ENCODE data around the gene HS1BP3.

HS1BP3 gene

GRCh38 chr2:20576598-20577115 is 74.2 kb downstream of the HS1BP3 start:
- no peaks in the 10 kb centered on the region for H3K27me3 ChIP-seq (ENCODE audit: control insufficient read depth, insufficient read depth, low read length)
- H3K4me1 ChIP-seq (ENCODE audit: control insufficient read depth, insufficient read depth, low read length): no peaks in the 10 kb centered on the region
- H3K9ac ChIP-seq (ENCODE audit: low read depth, low read length): no peak overlapping the region
- H3K36me3 ChIP-seq (ENCODE audit: control insufficient read depth, insufficient read depth, low read length): no peaks in the 10 kb centered on the region
- no peaks in the 10 kb centered on the region for H3K9me3 ChIP-seq (ENCODE audit: control insufficient read depth, insufficient read depth, low read length)
- no peak overlapping the region for H3K4me3 ChIP-seq (ENCODE audit: low read depth, low read length)
- H3K27ac ChIP-seq (ENCODE audit: low read depth, low read length): no peak overlapping the region

- Histone ChIP-seq H3K27me3 (ENCODE audit: control insufficient read depth, insufficient read depth, low read length) (no peaks in the 10 kb centered on the region), H3K9ac (ENCODE audit: low read depth, low read length) (no peak overlapping the region), H3K4me3 (ENCODE audit: low read depth, low read length) (no peak overlapping the region), H3K36me3 (ENCODE audit: control insufficient read depth, insufficient read depth, low read length) (no peaks in the 10 kb centered on the region), H3K27ac (ENCODE audit: low read depth, low read length) (no peak overlapping the region), H3K9me3 (ENCODE audit: control insufficient read depth, insufficient read depth, low read length) (no peaks in the 10 kb centered on the region), H3K4me1 (ENCODE audit: control insufficient read depth, insufficient read depth, low read length) (no peaks in the 10 kb centered on the region)
Observed at GRCh38 chr2:20575935-20576597, 74.8 kb downstream of the HS1BP3 start.

GRCh38 chr2:20575414-20575813 is 75.5 kb downstream of the HS1BP3 start:
- Histone ChIP-seq H3K9ac (ENCODE audit: low read depth, low read length) (no peak overlapping the region), H3K4me1 (ENCODE audit: control insufficient read depth, insufficient read depth, low read length) (no peaks in the 10 kb centered on the region), H3K27me3 (ENCODE audit: control insufficient read depth, insufficient read depth, low read length) (no peaks in the 10 kb centered on the region), H3K27ac (ENCODE audit: low read depth, low read length) (no peak overlapping the region), H3K4me3 (ENCODE audit: low read depth, low read length) (no peak overlapping the region), H3K9me3 (ENCODE audit: control insufficient read depth, insufficient read depth, low read length) (no peaks in the 10 kb centered on the region), H3K36me3 (ENCODE audit: control insufficient read depth, insufficient read depth, low read length) (no peaks in the 10 kb centered on the region)

- H3K27me3 ChIP-seq (ENCODE audit: control insufficient read depth, insufficient read depth, low read length): no peaks in the 10 kb centered on the region
- H3K27ac ChIP-seq (ENCODE audit: low read depth, low read length): no peak overlapping the region
- no peaks in the 10 kb centered on the region for H3K4me1 ChIP-seq (ENCODE audit: control insufficient read depth, insufficient read depth, low read length)
- H3K36me3 ChIP-seq (ENCODE audit: control insufficient read depth, insufficient read depth, low read length): no peaks in the 10 kb centered on the region
- H3K4me3 ChIP-seq (ENCODE audit: low read depth, low read length): no peak overlapping the region
- no peak overlapping the region for H3K9ac ChIP-seq (ENCODE audit: low read depth, low read length)
- no peaks in the 10 kb centered on the region for H3K9me3 ChIP-seq (ENCODE audit: control insufficient read depth, insufficient read depth, low read length)
Observed at GRCh38 chr2:20574930-20575329, 76.0 kb downstream of the HS1BP3 start.

GRCh38 chr2:20574423-20574911 is 76.4 kb downstream of the HS1BP3 start:
- no peak overlapping the region for H3K9ac ChIP-seq (ENCODE audit: low read depth, low read length)
- no peaks in the 10 kb centered on the region for H3K27me3 ChIP-seq (ENCODE audit: control insufficient read depth, insufficient read depth, low read length)
- H3K9me3 ChIP-seq (ENCODE audit: control insufficient read depth, insufficient read depth, low read length): no peaks in the 10 kb centered on the region
- H3K4me3 ChIP-seq (ENCODE audit: low read depth, low read length): no peak overlapping the region
- no peaks in the 10 kb centered on the region for H3K4me1 ChIP-seq (ENCODE audit: control insufficient read depth, insufficient read depth, low read length)
- no peak overlapping the region for H3K27ac ChIP-seq (ENCODE audit: low read depth, low read length)
- H3K36me3 ChIP-seq (ENCODE audit: control insufficient read depth, insufficient read depth, low read length): no peaks in the 10 kb centered on the region

GRCh38 chr2:20573620-20574422 is 77.1 kb downstream of the HS1BP3 start:
- no peak overlapping the region for H3K9ac ChIP-seq (ENCODE audit: low read depth, low read length)
- H3K4me1 ChIP-seq (ENCODE audit: control insufficient read depth, insufficient read depth, low read length): no peaks in the 10 kb centered on the region

GRCh38 chr2:20572221-20572620 is 78.7 kb downstream of the HS1BP3 start:
- Histone ChIP-seq H3K27ac (ENCODE audit: low read depth, low read length) (no peak overlapping the region), H3K27me3 (ENCODE audit: control insufficient read depth, insufficient read depth, low read length) (no peaks in the 10 kb centered on the region), H3K36me3 (ENCODE audit: control insufficient read depth, insufficient read depth, low read length) (no peaks in the 10 kb centered on the region), H3K4me3 (ENCODE audit: low read depth, low read length) (no peak overlapping the region), H3K9me3 (ENCODE audit: control insufficient read depth, insufficient read depth, low read length) (no peaks in the 10 kb centered on the region), H3K4me1 (ENCODE audit: control insufficient read depth, insufficient read depth, low read length) (peaks cover 5% of the 10 kb centered on the region; the same call in 1 of the 2 replicates), H3K9ac (ENCODE audit: low read depth, low read length) (no peak overlapping the region)

More at GRCh38 chr2:20573620-20574422, 77.1 kb downstream of the HS1BP3 start:
- Histone ChIP-seq H3K27me3 (ENCODE audit: control insufficient read depth, insufficient read depth, low read length) (no peaks in the 10 kb centered on the region), H3K9me3 (ENCODE audit: control insufficient read depth, insufficient read depth, low read length) (no peaks in the 10 kb centered on the region), H3K36me3 (ENCODE audit: control insufficient read depth, insufficient read depth, low read length) (no peaks in the 10 kb centered on the region), H3K4me3 (ENCODE audit: low read depth, low read length) (no peak overlapping the region), H3K27ac (ENCODE audit: low read depth, low read length) (no peak overlapping the region)

GRCh38 chr2:20571644-20572215 is 79.2 kb downstream of the HS1BP3 start:
- no peak overlapping the region for H3K27ac ChIP-seq (ENCODE audit: low read depth, low read length)
- H3K9me3 ChIP-seq (ENCODE audit: control insufficient read depth, insufficient read depth, low read length): no peaks in the 10 kb centered on the region
- no peak overlapping the region for H3K4me3 ChIP-seq (ENCODE audit: low read depth, low read length)
- no peaks in the 10 kb centered on the region for H3K27me3 ChIP-seq (ENCODE audit: control insufficient read depth, insufficient read depth, low read length)
- no peaks in the 10 kb centered on the region for H3K36me3 ChIP-seq (ENCODE audit: control insufficient read depth, insufficient read depth, low read length)
- peaks cover 7% of the 10 kb centered on the region; the same call in 1 of the 2 replicates for H3K4me1 ChIP-seq (ENCODE audit: control insufficient read depth, insufficient read depth, low read length)
- H3K9ac ChIP-seq (ENCODE audit: low read depth, low read length): no peak overlapping the region

- Histone ChIP-seq H3K4me3 (ENCODE audit: low read depth, low read length) (no peak overlapping the region), H3K27me3 (ENCODE audit: control insufficient read depth, insufficient read depth, low read length) (no peaks in the 10 kb centered on the region), H3K4me1 (ENCODE audit: control insufficient read depth, insufficient read depth, low read length) (peaks cover 7% of the 10 kb centered on the region; the same call in 1 of the 2 replicates), H3K36me3 (ENCODE audit: control insufficient read depth, insufficient read depth, low read length) (no peaks in the 10 kb centered on the region), H3K9ac (ENCODE audit: low read depth, low read length) (no peak overlapping the region), H3K27ac (ENCODE audit: low read depth, low read length) (no peak overlapping the region), H3K9me3 (ENCODE audit: control insufficient read depth, insufficient read depth, low read length) (no peaks in the 10 kb centered on the region)
Observed at GRCh38 chr2:20571231-20571630, 79.7 kb downstream of the HS1BP3 start.

- no peak overlapping the region for H3K4me3 ChIP-seq (ENCODE audit: low read depth, low read length)
- no peaks in the 10 kb centered on the region for H3K27me3 ChIP-seq (ENCODE audit: control insufficient read depth, insufficient read depth, low read length)
- no peaks in the 10 kb centered on the region for H3K9me3 ChIP-seq (ENCODE audit: control insufficient read depth, insufficient read depth, low read length)
- no peak overlapping the region for H3K27ac ChIP-seq (ENCODE audit: low read depth, low read length)
- no peaks in the 10 kb centered on the region for H3K36me3 ChIP-seq (ENCODE audit: control insufficient read depth, insufficient read depth, low read length)
- no peak overlapping the region for H3K9ac ChIP-seq (ENCODE audit: low read depth, low read length)
- H3K4me1 ChIP-seq (ENCODE audit: control insufficient read depth, insufficient read depth, low read length): peaks cover 7% of the 10 kb centered on the region; the same call in 1 of the 2 replicates
Observed at GRCh38 chr2:20570249-20570648, 80.6 kb downstream of the HS1BP3 start.

Measured in HUES48 (cell line).